ENCODE measurements around the gene MICALL1. TPM values are rescaled to one million over a fixed set of nuclear protein-coding genes. Genes with fewer than 3 reads are reported as not detected.

MICALL1 gene
- total and polyA plus RNA-seq, 9 of the 15 experiments (the other 6 are each of a cell fraction or from before 2014, with no cell fraction given): 0.32 to 21.5 (median 6.1) TPM

DNA sequence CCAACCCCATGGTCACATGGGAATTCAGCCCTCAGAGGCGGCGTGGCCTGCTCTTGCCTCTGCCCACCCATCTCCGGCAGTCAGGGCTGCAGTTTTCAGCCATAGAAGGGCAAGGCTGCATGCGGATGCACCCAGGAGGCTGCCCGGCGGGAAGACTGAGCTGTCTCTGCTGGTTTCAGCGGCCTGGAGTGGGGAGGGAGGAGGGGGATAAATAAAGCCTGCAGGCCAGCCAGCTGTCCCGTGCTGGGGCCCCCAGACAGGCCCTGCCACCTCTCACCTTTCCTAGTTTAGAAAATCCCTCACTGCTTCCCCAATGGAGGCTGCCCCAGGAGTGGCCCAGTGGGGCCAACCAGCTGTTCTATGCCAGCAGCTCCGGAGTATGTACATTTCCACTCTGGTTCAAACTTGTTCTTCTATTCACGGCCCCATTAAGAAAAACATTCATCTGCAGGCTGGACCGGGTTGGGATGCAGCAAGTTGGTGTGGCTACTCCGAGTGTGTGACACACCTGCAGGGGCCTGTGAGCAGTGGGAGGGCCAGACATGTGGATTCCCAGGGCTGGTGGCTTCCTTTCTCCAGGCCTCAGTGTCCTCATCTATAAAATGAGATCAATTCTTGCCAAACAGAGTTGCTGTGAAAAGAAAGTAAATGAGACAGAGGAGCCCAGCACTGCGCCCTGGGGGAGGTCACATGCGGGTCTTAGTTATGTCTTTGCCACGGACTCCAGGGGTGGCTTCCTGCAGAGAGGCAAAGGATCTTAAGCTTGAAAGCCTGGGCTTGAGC lies 5.0 kb downstream of the MICALL1 start (continued):
- TF ChIP-seq, protein P1, sequence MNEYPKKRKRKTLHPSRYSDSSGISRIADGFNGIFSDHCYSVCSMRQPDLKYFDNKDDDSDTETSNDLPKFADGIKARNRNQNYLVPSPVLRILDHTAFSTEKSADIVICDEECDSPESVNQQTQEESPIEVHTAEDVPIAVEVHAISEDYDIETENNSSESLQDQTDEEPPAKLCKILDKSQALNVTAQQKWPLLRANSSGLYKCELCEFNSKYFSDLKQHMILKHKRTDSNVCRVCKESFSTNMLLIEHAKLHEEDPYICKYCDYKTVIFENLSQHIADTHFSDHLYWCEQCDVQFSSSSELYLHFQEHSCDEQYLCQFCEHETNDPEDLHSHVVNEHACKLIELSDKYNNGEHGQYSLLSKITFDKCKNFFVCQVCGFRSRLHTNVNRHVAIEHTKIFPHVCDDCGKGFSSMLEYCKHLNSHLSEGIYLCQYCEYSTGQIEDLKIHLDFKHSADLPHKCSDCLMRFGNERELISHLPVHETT (CRISPR knock-in tag; conservative IDR thresholded peaks at IDR 0.05 in 1 of 2, IDR thresholded peaks at IDR 0.05 in 1 of 2): no peak
- TF ChIP-seq FOXK2 (conservative IDR thresholded peaks at IDR 0.05 in 1 of 2, IDR thresholded peaks at IDR 0.05 in 1 of 2; ENCODE audit: low read depth in 2 of 2) (no peak), EP300 (IDR thresholded peaks at IDR 0.05; ENCODE audit: low read length) (no peak), TGIF2 (CRISPR knock-in tag; IDR thresholded peaks at IDR 0.05) (no peak), SMC3 (conservative IDR thresholded peaks at IDR 0.05; ENCODE audit: insufficient read depth, low read depth, low read length) (no peak), ZSCAN29 (IDR thresholded peaks at IDR 0.05) (no peak)
- TF ChIP-seq, protein P2, sequence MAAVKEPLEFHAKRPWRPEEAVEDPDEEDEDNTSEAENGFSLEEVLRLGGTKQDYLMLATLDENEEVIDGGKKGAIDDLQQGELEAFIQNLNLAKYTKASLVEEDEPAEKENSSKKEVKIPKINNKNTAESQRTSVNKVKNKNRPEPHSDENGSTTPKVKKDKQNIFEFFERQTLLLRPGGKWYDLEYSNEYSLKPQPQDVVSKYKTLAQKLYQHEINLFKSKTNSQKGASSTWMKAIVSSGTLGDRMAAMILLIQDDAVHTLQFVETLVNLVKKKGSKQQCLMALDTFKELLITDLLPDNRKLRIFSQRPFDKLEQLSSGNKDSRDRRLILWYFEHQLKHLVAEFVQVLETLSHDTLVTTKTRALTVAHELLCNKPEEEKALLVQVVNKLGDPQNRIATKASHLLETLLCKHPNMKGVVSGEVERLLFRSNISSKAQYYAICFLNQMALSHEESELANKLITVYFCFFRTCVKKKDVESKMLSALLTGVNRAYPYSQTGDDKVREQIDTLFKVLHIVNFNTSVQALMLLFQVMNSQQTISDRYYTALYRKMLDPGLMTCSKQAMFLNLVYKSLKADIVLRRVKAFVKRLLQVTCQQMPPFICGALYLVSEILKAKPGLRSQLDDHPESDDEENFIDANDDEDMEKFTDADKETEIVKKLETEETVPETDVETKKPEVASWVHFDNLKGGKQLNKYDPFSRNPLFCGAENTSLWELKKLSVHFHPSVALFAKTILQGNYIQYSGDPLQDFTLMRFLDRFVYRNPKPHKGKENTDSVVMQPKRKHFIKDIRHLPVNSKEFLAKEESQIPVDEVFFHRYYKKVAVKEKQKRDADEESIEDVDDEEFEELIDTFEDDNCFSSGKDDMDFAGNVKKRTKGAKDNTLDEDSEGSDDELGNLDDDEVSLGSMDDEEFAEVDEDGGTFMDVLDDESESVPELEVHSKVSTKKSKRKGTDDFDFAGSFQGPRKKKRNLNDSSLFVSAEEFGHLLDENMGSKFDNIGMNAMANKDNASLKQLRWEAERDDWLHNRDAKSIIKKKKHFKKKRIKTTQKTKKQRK (IDR thresholded peaks at IDR 0.05; ENCODE audit: borderline replicate concordance, low read depth, low read length): no peak

Measured in K562 (cell line).